Myocyte (in vitro differentiated cells): ENCODE results near the gene CDK13. TPM values are rescaled to one million over a fixed set of nuclear protein-coding genes. Genes with fewer than 3 reads are reported as not detected.
"Not testable (repeated sequence)": the region's sequence is repeated elsewhere in the genome, so short reads cannot be mapped to it uniquely, and the experiment has no call there.

Source experiments
- DNase-seq: peaks from one replicate; pipeline ENCODE4 v3.0.0-alpha.2; 2012; ENCODE audit warnings: low read depth
- polyA plus RNA-seq: library from polyadenylated mRNA; unstranded; fragments of >200 nt; gene quantifications from one replicate; pipeline ENCODE4 v1.2.1, GENCODE V29; 2012; ENCODE audit warnings: missing spikeins
- total RNA-seq: library from RNA; depleted of rRNA; stranded (reverse); fragments of >200 nt; gene quantifications from 2 replicates; pipeline ENCODE4 v1.2.3, GENCODE V29; 2014

CDK13 gene
- total RNA-seq = 52.6 and 52.9 TPM in 2 replicates
- 29.4 TPM for polyA plus RNA-seq

DNA sequence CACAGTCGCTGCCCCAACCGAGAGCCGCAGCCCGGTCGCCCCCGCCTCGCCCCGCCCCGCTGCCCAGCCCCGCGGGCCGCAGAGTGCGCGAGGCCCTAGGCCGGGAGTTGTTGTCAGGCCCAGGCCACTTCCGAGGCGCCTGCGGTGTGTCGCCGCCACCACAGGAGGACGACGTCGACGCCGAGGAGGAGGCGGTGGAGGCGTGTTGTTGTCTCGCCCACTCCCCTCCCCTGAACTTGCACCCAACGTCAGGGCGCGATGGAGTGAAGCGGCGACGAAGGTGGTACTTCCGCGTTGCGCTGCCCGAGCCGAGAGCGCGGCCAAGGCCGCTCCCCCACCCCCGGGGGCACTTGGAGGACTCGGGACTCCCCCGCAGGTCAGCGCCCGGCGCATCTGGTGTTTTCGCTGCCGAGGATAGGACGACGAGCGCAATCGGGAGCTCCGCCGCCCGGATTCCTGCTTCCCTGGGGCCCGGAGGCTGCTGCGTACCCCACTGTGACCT is at the start of gene CDK13:
TSS of gene CDK13 (plus strand) at position 286 of the 502 bp plus-strand sequence. CDS start 386 bp downstream, outside the sequence.
- peak; percentile 86 for DNase-seq

DNA sequence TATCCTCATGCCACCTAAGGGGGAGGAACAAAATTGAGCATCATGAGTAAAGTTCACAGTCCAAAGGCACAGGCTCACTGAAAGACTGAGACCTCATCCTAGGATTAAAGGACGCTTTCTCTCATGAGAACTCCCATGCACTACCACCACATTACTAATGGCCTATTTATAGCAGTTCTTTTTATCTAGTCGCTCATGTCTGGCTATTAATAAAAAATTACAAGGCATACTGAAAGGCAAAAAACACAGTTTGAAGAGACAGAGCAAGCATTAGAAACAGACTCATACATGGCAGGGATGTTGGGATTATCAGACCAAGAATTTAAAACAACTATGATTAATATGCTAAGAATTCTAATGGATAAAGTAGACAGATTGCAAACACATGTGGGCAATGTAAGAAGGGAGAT is 46.0 kb upstream of the CDK13 start:
- peak; percentile 58 for DNase-seq

- DNase-seq = no peak
Measured at GRCh38 chr7:39908141-39908540, 41.9 kb upstream of the CDK13 start.

- no peak for DNase-seq
Measured at GRCh38 chr7:39908973-39909372, 41.1 kb upstream of the CDK13 start.

DNA sequence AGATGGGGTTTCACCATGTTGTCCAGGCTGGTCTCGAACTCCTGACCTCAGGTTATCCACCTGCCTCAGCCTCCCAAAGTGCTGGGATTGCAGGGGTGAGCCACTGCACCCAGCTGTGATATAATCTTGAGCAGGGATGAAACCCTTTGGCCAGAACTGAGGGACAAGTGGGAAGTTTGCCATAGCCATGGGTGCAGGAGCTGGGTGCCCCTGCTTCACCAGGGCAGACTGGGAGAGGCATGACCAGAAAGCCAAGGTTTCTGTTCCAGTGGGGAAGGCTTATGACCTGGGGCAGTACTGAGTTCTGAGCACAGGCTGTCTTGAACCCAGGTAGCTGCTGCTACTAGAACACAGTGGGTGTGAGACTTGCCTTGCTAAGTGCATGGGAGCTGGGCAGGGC is 40.5 kb upstream of the CDK13 start:
- no peak for DNase-seq

DNA sequence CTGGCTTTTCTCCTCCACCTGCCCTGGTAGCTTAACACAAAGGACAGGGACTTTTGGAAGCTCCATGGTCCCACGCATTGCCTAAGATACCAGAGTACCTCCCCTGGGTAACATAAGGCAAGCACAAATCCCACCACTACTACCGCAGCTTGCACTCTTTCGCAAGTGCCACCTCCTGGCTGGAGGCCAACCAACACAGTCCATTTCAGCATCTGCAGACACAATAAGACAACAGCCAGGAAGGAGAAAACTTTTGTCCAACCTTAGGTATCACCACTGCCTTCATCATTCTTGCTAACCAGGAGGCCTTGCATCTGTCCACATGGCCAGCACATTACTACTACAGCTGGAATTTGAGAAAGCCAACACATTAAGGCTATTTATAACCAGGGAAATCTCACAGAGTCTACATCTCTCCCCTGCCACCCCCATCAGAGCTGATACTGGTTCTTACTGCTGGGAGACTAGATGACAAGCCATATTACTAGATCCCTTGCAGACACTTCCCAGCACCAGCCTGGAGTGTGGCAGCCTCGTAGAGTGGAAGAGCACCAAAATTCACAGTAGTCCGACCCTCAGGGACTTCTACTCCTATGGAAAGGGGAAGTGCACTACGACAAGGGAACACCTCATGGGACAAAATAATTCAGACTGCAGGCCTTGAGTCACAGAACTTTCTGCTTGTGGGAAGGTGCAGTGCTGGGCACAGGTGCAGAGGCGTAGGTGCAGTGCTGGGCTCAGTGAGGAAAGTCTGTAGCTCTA is 39.8 kb upstream of the CDK13 start:
- DNase-seq = peak; percentile 59

DNA sequence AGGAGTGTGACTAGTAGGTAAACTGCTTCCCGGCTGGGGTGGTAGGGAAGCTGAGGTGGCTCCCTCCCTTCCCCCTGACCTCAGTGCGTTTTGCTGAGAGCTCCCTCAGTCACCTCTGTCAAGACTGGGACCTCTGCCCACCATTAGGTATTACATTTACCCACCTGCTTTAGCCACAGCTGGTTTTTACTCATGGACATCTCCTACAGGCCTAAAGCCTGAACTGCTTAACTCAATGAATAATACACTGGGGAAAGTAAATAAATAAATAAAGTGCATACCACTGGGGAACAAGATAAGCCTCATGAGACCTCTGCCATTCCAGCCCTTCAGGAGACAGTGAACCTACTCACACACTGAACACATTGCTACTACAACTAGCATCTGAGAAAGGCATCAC is 38.9 kb upstream of the CDK13 start:
- no peak for DNase-seq

DNA sequence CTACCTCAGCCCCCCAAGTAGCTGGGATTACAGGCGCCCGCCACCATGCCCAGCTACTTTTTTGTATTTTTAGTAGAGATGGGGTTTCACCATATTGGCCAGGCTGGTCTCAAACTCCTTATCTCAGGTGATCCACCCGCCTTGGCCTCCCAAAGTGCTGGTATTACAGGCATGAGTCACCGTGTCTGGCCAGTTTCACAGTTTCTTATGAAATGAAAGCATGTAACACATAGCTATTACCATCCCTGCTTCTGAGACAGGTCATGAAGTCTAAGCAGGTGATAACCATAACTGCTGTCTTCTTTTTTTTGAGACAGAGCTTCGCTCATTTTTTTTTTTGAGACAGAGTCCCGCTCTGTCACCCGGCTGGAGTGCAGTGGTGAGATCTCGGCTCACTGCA is 34.2 kb upstream of the CDK13 start:
- not testable (repeated sequence) for DNase-seq

DNA sequence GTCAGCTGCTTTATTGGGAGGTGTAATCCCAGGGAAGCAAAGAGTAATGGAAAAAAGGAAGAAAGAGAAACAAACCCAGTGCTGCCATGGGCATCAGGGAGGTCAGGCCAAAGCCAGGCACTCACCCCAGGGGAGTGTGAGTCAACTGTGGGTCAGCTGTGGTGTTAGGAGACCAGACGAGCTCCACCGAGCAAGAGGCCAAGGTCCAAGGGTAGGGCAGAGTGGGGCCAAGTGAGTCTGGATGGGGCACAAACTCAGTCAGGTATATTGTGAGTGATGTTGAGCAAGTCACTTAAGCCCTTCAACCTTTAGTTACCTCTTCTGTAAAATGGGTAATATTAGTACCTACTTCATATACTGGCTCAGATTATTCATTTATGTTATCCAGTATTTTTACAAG is 30.4 kb upstream of the CDK13 start:
- DNase-seq = no peak

DNA sequence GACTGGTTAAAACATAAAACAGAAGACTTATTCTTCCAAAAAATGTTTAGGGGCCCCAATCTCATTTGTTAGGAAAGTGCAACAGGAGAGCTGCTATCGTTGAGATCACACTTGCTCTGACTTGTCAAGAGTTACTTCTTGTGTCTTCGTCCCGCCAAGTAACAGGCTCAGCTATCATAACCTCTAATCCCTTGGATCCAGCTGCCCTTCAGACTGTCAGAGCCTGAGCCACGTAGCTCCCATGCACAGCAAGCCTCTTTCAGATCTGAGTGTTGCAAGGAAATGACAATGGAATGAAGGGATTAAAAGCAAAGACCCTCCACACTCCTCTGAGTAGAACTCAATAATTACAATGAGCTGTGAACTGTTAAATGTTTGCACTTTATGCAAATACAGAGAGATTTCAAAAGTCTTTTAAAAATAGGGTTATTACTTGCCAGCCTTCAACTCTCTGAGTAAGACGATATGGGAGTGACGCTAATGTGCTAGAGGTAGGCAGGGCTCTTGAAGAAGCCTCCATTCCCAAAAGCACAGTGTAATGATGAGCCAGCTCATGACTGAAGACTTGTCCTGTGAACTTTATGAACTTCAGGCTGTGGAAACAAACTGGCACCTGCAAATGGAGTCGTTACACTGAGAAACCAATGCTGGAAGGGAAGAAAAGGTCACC is 28.4 kb upstream of the CDK13 start:
- DNase-seq = peak; percentile 85

- DNase-seq = no peak
Measured at GRCh38 chr7:39922580-39922979, 27.5 kb upstream of the CDK13 start.

GRCh38 chr7:39923091-39923490 is 27.0 kb upstream of the CDK13 start:
- DNase-seq = peak; percentile 38

DNA sequence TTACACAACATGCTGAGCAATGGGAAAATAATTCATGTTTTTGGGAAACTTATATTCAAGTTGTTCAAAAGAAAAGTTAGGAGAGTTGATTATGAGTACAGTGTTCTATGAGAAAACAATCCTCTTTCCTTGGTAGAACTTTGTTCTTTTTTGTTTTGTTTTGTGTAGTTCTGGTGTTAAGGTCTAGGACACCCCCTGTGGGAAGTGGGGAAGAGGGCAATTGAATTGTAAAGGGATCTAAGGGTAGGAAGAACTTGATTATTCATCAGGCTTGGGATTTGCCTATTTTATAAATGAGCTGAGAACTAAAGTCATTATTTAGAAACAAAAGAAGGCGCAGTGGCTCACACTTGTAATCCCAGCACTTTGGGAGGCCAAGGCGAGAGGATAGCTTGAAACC is 25.9 kb upstream of the CDK13 start:
- DNase-seq = peak; percentile 10

DNA sequence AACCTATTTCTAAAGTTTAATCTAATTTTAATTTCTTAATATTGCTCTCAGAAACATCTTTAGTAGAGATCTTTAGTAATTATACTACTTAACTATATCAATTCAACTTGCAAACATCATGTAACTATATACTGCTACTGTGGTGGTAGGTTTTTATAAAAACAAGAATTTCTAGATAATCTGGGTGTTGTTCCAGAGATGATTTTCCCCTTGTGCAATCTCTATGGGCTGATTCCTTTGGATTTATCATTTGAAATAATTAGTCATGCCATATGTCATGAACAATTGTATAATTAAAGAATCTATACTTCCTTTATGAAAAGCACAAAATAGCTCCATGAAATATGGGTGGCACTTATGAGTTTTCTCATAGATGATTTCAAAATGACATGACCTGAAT is 23.9 kb upstream of the CDK13 start:
- no peak for DNase-seq

- DNase-seq = no peak
Measured at GRCh38 chr7:39927018-39927417, 23.0 kb upstream of the CDK13 start.

DNA sequence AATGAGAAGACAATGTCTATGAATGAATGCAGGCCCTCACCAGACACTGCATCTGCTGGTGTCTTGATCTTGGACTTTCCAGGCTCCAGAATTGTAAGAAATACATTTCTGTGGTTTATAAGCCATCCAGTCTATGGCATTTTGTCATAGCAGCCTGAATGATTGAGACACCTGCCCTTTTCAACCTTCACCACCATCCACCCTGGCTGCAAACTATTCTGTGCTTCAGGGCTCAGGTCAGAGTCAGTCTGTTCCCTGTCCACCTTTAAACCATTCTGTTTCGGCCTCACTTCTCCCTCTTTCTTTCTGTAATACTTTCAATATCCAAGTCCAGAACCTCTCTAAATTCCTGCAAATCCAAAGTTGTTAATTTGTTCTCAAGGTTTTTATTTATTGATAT is 15.9 kb upstream of the CDK13 start:
- DNase-seq = no peak

DNA sequence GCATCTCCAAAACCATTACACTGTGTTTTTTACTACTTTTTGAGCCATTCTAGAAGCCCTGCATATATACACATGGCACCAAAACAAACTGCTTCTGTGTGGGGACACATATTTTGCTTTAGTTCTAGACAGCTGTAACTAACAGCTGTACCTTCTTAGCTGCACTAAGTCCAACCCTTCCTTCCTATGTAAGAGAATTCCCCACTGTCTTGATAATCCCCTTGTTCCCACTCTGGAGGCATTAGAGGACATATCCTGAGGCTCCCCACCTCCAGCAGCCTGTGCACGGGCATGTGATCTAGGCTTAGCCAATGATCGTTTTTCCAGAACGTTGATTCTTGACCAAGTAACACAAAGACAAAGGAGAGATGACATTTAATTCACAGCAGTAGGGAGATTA is 13.3 kb upstream of the CDK13 start:
- DNase-seq = no peak

- no peak for DNase-seq
Measured at GRCh38 chr7:39937366-39938153, 12.5 kb upstream of the CDK13 start.

GRCh38 chr7:39942883-39943282 is 7.2 kb upstream of the CDK13 start:
- DNase-seq = no peak

DNA sequence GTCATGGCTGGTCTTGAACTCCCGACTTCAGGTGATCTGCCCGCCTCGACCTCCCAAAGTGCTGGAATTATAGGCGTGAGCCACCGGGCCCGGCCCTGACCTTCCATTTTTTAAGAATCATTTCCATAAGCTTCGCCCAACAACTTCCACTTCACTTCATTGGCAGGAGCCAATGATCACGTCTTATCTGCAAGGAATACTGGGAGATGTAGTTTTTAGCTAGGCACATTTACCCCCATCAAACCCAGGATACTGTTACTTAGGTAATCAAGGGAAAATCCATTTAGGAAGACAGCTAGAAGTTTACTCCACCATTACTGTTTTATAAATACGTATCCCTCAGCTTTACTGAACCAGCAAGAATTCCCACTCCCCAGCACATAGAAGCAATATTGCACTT is 3.4 kb upstream of the CDK13 start:
- no peak for DNase-seq

DNA sequence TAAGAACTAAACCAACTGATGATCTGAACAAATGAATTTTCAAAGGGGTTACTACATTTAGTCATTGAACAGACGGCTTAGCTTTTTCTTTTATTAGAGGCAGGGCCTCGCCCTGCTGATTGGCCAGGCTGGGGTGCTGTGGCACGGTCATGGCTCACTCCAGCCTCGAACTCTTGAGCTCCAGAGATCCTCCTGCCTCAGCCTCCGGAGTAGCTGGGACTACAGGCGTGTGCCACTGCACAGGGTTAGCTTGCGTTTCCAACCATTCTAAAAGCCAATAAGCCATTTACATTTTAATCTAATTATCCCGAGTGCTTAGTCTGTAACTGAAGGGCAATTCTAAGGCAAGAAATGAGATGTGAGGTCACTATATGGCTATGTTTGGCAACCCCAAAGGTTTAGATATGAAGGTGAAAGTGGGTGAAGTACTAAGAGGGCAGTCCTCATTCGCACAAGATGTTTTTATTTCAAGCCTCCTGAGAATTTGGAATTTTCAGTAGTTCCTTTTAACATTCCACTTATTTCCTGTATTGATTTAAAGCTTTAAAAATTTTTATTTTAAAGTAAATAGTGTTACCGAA is 1.6 kb upstream of the CDK13 start:
- no peak for DNase-seq
